ENCODE measurements around the gene DNER.

- TF ChIP-seq, protein P1, sequence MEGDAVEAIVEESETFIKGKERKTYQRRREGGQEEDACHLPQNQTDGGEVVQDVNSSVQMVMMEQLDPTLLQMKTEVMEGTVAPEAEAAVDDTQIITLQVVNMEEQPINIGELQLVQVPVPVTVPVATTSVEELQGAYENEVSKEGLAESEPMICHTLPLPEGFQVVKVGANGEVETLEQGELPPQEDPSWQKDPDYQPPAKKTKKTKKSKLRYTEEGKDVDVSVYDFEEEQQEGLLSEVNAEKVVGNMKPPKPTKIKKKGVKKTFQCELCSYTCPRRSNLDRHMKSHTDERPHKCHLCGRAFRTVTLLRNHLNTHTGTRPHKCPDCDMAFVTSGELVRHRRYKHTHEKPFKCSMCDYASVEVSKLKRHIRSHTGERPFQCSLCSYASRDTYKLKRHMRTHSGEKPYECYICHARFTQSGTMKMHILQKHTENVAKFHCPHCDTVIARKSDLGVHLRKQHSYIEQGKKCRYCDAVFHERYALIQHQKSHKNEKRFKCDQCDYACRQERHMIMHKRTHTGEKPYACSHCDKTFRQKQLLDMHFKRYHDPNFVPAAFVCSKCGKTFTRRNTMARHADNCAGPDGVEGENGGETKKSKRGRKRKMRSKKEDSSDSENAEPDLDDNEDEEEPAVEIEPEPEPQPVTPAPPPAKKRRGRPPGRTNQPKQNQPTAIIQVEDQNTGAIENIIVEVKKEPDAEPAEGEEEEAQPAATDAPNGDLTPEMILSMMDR (IDR thresholded peaks at IDR 0.05; ENCODE audit: low read depth, low read length) = no peak
- no peak for TF ChIP-seq EZH2phosphoT487 (IDR thresholded peaks at IDR 0.05; ENCODE audit: low read depth)
These were observed 240.2 kb downstream of the DNER start for GRCh38 chr2:229474125-229474524.

Measured in OCI-LY3 (cell line).